HepG2 (cell line): ENCODE results near the gene ZG16B. TPM values are rescaled to one million over a fixed set of nuclear protein-coding genes. Genes with fewer than 3 reads are reported as not detected.

Experiments
- AKNA ChIP-seq: sonication (generic); formaldehyde crosslinking; IDR thresholded peaks from 2 replicates; pipeline ENCODE4 v1.4.0; 2020; ENCODE audit warnings: missing genetic modification reagents, borderline replicate concordance
- ATF5 ChIP-seq: sonication (generic); formaldehyde crosslinking; IDR thresholded peaks from 2 replicates; pipeline ENCODE4 v1.4.0; 2020; ENCODE audit warnings: mild to moderate bottlenecking, low read depth, missing genetic modification reagents
- BCLAF1 ChIP-seq: fragments of 450-650 bp; IDR thresholded peaks from 2 replicates; pipeline ENCODE4 v1.6.1; 2017; ENCODE audit warnings: mild to moderate bottlenecking
- FOXO1 ChIP-seq: sonication (generic); formaldehyde crosslinking; IDR thresholded peaks from 2 replicates; pipeline ENCODE4 v1.4.0; 2020; ENCODE audit warnings: missing genetic modification reagents
- HNF4A ChIP-seq: sonication (generic); formaldehyde crosslinking; IDR thresholded peaks from 2 replicates; pipeline ENCODE4 v1.4.0; 2020; ENCODE audit warnings: missing genetic modification reagents
- ZGPAT ChIP-seq: IDR thresholded peaks from 2 replicates; pipeline ENCODE4 v1.6.1; 2016; ENCODE audit warnings: mild to moderate bottlenecking
- ZNF143 ChIP-seq: sonication (generic); formaldehyde crosslinking; IDR thresholded peaks from 2 replicates; pipeline ENCODE4 v1.4.0; 2020; ENCODE audit warnings: missing genetic modification reagents
- polyA plus RNA-seq, 8 experiments: library from polyadenylated mRNA; depleted of rRNA in 3 of 8; stranded (reverse) in 7 of 8; unstranded in 1 of 8; fragments of >200 nt; fragmentation: Illumina TruSeq in 4 of 8; extraction: Trizol in 4 of 8; gene quantifications; 2 replicates each; pipeline versions ENCODE4 v1.2.1 to v1.2.3, GENCODE V29; 2011 to 2016; ENCODE audit warnings: low read depth in 4 of 8, missing spikeins in 1 of 8, mixed read lengths in 1 of 8; ENCODE audit not compliant: insufficient read depth in 1 of 8
- total RNA-seq, 5 experiments: library from RNA; depleted of rRNA; stranded (reverse); fragments of >200 nt; fragmentation: Illumina TruSeq; extraction: Trizol; gene quantifications; 2 replicates each; pipeline ENCODE4 v1.2.3, GENCODE V29; 2016; ENCODE audit warnings: low read depth in 1 of 5

ZG16B gene
- total and polyA plus RNA-seq, 2 of the 13 experiments (the other 11 are each of a cell fraction or from before 2014, with no cell fraction given), result 1.5 to 11.3 TPM

GRCh38 chr16:2845116-2845515, 15.0 kb downstream of the ZG16B start (continued):
- no peak for TF ChIP-seq ZGPAT (CRISPR knock-in tag)
- TF ChIP-seq HNF4A, result no peak
- TF ChIP-seq ATF5 (CRISPR knock-in tag), result no peak
- no peak for TF ChIP-seq AKNA
- TF ChIP-seq BCLAF1, result no peak
- no peak for TF ChIP-seq FOXO1 (CRISPR knock-in tag)
- TF ChIP-seq ZNF143 (CRISPR knock-in tag), result no peak
